ENCODE data around the gene KDR.

KDR gene

GRCh38 chr4:55078987-55079386 is 46.4 kb downstream of the KDR start:
- no peak overlapping the region for H2AFZ ChIP-seq (ENCODE audit: low read depth, low read length)
- no peak overlapping the region for H3K4me3 ChIP-seq (ENCODE audit: insufficient read depth in 1 of 2, low read depth in 1 of 2, low read length in 2 of 2)

GRCh38 chr4:55077577-55077976 is 47.8 kb downstream of the KDR start:
- no peak overlapping the region for H2BK120ac ChIP-seq (ENCODE audit: low read depth, low read length)
- H3K36me3 ChIP-seq (ENCODE audit: control insufficient read depth in 1 of 2, insufficient read depth in 2 of 2, low read depth in 1 of 2, low read length in 2 of 2) = no peaks in the 10 kb centered on the region
- no peak overlapping the region for H3K9ac ChIP-seq (ENCODE audit: low read length)
- H3K79me1 ChIP-seq (replicated peaks; ENCODE audit: low read length, poor library complexity, severe bottlenecking) = no peaks in the 10 kb centered on the region
- no peak overlapping the region for H3K14ac ChIP-seq (ENCODE audit: low read length in 2 of 2)
- 92% methylated on average over 2 of the region's 2 CpGs for WGBS
- H2AFZ ChIP-seq (ENCODE audit: low read depth, low read length) = no peak overlapping the region
- H4K8ac ChIP-seq (ENCODE audit: low read length) = no peak overlapping the region
- H3K18ac ChIP-seq (ENCODE audit: low read depth in 1 of 2, low read length in 2 of 2) = no peak overlapping the region
- H3K4me2 ChIP-seq (ENCODE audit: low read length, poor library complexity, severe bottlenecking) = no peak overlapping the region
- no peak overlapping the region for H2BK12ac ChIP-seq (ENCODE audit: low read length in 2 of 2)
- no peak overlapping the region for H2BK5ac ChIP-seq (ENCODE audit: low read depth, low read length, poor library complexity, severe bottlenecking)
- no peaks in the 10 kb centered on the region for H3K27me3 ChIP-seq (ENCODE audit: control insufficient read depth in 1 of 2, insufficient read depth in 1 of 2, low read length in 2 of 2)
- no peak overlapping the region for H4K91ac ChIP-seq (ENCODE audit: low read length)
- H3K4me3 ChIP-seq (ENCODE audit: insufficient read depth in 1 of 2, low read depth in 1 of 2, low read length in 2 of 2) = no peak overlapping the region
- H2AK5ac ChIP-seq (ENCODE audit: low read length, severe bottlenecking) = no peak overlapping the region
- no peaks in the 10 kb centered on the region for H3K9me3 ChIP-seq (ENCODE audit: control insufficient read depth, low read length)
- no peak overlapping the region for H3K23ac ChIP-seq (ENCODE audit: low read length in 2 of 2)
- H3K4me1 ChIP-seq (ENCODE audit: control insufficient read depth, insufficient read depth, low read depth, low read length) = peaks cover 4% of the 10 kb centered on the region
- DNase-seq = no peak
- H3K4ac ChIP-seq (ENCODE audit: low read depth in 1 of 2, low read length in 2 of 2) = no peak overlapping the region
- no peak overlapping the region for H3K27ac ChIP-seq (ENCODE audit: low read length, poor library complexity, severe bottlenecking)
- no peak overlapping the region for H2BK15ac ChIP-seq (ENCODE audit: low read depth, poor library complexity, severe bottlenecking)

More at GRCh38 chr4:55078987-55079386, 46.4 kb downstream of the KDR start:
- Histone ChIP-seq H3K27me3 (ENCODE audit: control insufficient read depth in 1 of 2, insufficient read depth in 1 of 2, low read length in 2 of 2) (peaks cover 0 to 5% of the 10 kb centered on the region in 2 experiments), H2AK5ac (ENCODE audit: low read length, severe bottlenecking) (no peak overlapping the region), H3K18ac (ENCODE audit: low read depth in 1 of 2, low read length in 2 of 2) (no peak overlapping the region), H3K9ac (ENCODE audit: low read length) (peak overlapping the region; percentile 36), H2BK5ac (ENCODE audit: low read depth, low read length, poor library complexity, severe bottlenecking) (no peak overlapping the region), H3K4ac (ENCODE audit: low read depth in 1 of 2, low read length in 2 of 2) (no peak overlapping the region), H3K36me3 (ENCODE audit: control insufficient read depth in 1 of 2, insufficient read depth in 2 of 2, low read depth in 1 of 2, low read length in 2 of 2) (no peaks in the 10 kb centered on the region), H3K79me1 (replicated peaks; ENCODE audit: low read length, poor library complexity, severe bottlenecking) (no peaks in the 10 kb centered on the region), H3K27ac (ENCODE audit: low read length, poor library complexity, severe bottlenecking) (no peak overlapping the region), H2BK12ac (ENCODE audit: low read length in 2 of 2) (no peak overlapping the region), H2BK15ac (ENCODE audit: low read depth, poor library complexity, severe bottlenecking) (no peak overlapping the region), H3K4me1 (ENCODE audit: control insufficient read depth, insufficient read depth, low read depth, low read length) (peaks cover 4% of the 10 kb centered on the region), H3K23ac (ENCODE audit: low read length in 2 of 2) (no peak overlapping the region), H3K14ac (ENCODE audit: low read length in 2 of 2) (no peak overlapping the region), H4K8ac (ENCODE audit: low read length) (no peak overlapping the region), H3K4me2 (ENCODE audit: low read length, poor library complexity, severe bottlenecking) (no peak overlapping the region), H3K9me3 (ENCODE audit: control insufficient read depth, low read length) (no peaks in the 10 kb centered on the region), H2BK120ac (ENCODE audit: low read depth, low read length) (no peak overlapping the region), H4K91ac (ENCODE audit: low read length) (no peak overlapping the region)
- DNase-seq = no peak
- 86% methylated on average over 8 of the region's 8 CpGs for WGBS

DNA sequence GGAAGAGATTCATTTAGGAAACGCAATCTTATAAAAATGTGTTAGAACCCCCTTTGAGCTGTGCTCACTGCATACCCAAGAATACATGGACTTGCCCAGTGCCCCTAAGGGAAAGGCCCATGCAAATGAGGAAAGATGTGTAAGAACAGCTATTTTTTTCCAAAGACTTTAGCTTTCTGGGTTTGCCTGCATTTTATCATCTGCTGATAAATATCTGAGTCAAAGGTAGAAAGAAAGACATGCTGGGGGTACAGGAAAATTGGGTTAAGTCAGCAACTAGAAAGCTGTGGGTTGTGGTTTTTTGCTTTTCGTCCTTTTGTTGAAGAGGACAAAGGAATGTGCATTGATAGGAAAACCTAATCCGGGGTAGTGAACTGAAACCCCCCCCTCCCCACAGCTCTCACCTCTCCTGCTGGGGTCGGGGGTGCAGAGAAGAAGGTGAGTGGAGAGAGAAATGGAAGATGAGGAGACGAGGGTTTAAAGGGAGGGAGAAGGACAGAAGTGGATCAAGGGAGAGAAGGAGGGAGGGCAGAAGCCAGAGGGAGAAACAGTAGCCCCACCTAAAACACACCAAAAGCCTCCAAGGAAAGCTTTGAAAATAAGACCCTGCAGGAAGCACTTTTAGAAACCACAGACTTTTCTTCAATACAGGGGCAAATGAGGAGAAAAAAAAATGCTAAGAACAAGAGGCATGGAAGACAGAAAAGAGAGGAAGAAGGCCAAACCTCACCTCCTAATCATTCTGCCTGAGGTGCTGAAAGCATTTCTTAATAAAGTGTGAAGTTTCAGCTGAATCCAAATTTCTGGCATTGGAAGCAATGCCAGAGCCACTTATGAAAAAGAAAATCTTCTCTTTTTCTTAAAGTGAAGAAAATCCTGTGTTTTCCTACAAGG is 49.3 kb downstream of the KDR start:
- H2AFZ ChIP-seq (ENCODE audit: low read depth, low read length) = no peak overlapping the region
- H3K27me3 ChIP-seq (ENCODE audit: control insufficient read depth in 1 of 2, insufficient read depth in 1 of 2, low read length in 2 of 2) = no peaks in the 10 kb centered on the region
- no peak overlapping the region for H3K18ac ChIP-seq (ENCODE audit: low read depth in 1 of 2, low read length in 2 of 2)
- no peak overlapping the region for H2BK15ac ChIP-seq (ENCODE audit: low read depth, poor library complexity, severe bottlenecking)
- H3K36me3 ChIP-seq (ENCODE audit: control insufficient read depth in 1 of 2, insufficient read depth in 2 of 2, low read depth in 1 of 2, low read length in 2 of 2) = no peaks in the 10 kb centered on the region
- H3K79me1 ChIP-seq (replicated peaks; ENCODE audit: low read length, poor library complexity, severe bottlenecking) = no peaks in the 10 kb centered on the region
- no peak overlapping the region for H2AK5ac ChIP-seq (ENCODE audit: low read length, severe bottlenecking)
- no peak overlapping the region for H3K27ac ChIP-seq (ENCODE audit: low read length, poor library complexity, severe bottlenecking)
- H3K14ac ChIP-seq (ENCODE audit: low read length in 2 of 2) = no peak overlapping the region
- DNase-seq = no peak
- no peak overlapping the region for H3K4me2 ChIP-seq (ENCODE audit: low read length, poor library complexity, severe bottlenecking)
- no peak overlapping the region for H3K9ac ChIP-seq (ENCODE audit: low read length)
- H3K9me3 ChIP-seq (ENCODE audit: control insufficient read depth, low read length) = no peaks in the 10 kb centered on the region
- no peak overlapping the region for H2BK5ac ChIP-seq (ENCODE audit: low read depth, low read length, poor library complexity, severe bottlenecking)
- no peak overlapping the region for H3K23ac ChIP-seq (ENCODE audit: low read length in 2 of 2)
- H3K4me3 ChIP-seq (ENCODE audit: insufficient read depth in 1 of 2, low read depth in 1 of 2, low read length in 2 of 2) = no peak overlapping the region
- 100% methylated on average over 1 of the region's 5 CpGs for WGBS
- H3K4me1 ChIP-seq (ENCODE audit: control insufficient read depth, insufficient read depth, low read depth, low read length) = peaks cover 4% of the 10 kb centered on the region
- no peak overlapping the region for H2BK120ac ChIP-seq (ENCODE audit: low read depth, low read length)
- H2BK12ac ChIP-seq (ENCODE audit: low read length in 2 of 2) = no peak overlapping the region
- no peak overlapping the region for H4K8ac ChIP-seq (ENCODE audit: low read length)
- no peak overlapping the region for H3K4ac ChIP-seq (ENCODE audit: low read depth in 1 of 2, low read length in 2 of 2)
- no peak overlapping the region for H4K91ac ChIP-seq (ENCODE audit: low read length)

- Histone ChIP-seq H4K91ac (ENCODE audit: low read length) (no peak overlapping the region), H3K27me3 (ENCODE audit: control insufficient read depth in 1 of 2, insufficient read depth in 1 of 2, low read length in 2 of 2) (no peaks in the 10 kb centered on the region), H2AK5ac (ENCODE audit: low read length, severe bottlenecking) (no peak overlapping the region), H3K14ac (ENCODE audit: low read length in 2 of 2) (no peak overlapping the region), H2BK15ac (ENCODE audit: low read depth, poor library complexity, severe bottlenecking) (no peak overlapping the region), H2BK120ac (ENCODE audit: low read depth, low read length) (no peak overlapping the region), H3K4me1 (ENCODE audit: control insufficient read depth, insufficient read depth, low read depth, low read length) (peaks cover 4% of the 10 kb centered on the region), H3K4me3 (ENCODE audit: insufficient read depth in 1 of 2, low read depth in 1 of 2, low read length in 2 of 2) (no peak overlapping the region), H3K36me3 (ENCODE audit: control insufficient read depth in 1 of 2, insufficient read depth in 2 of 2, low read depth in 1 of 2, low read length in 2 of 2) (no peaks in the 10 kb centered on the region), H3K23ac (ENCODE audit: low read length in 2 of 2) (no peak overlapping the region), H2AFZ (ENCODE audit: low read depth, low read length) (no peak overlapping the region), H3K4me2 (ENCODE audit: low read length, poor library complexity, severe bottlenecking) (no peak overlapping the region), H3K27ac (ENCODE audit: low read length, poor library complexity, severe bottlenecking) (no peak overlapping the region), H2BK5ac (ENCODE audit: low read depth, low read length, poor library complexity, severe bottlenecking) (no peak overlapping the region), H3K4ac (ENCODE audit: low read depth in 1 of 2, low read length in 2 of 2) (no peak overlapping the region), H3K18ac (ENCODE audit: low read depth in 1 of 2, low read length in 2 of 2) (no peak overlapping the region), H2BK12ac (ENCODE audit: low read length in 2 of 2) (no peak overlapping the region), H4K8ac (ENCODE audit: low read length) (no peak overlapping the region), H3K9ac (ENCODE audit: low read length) (no peak overlapping the region), H3K79me1 (replicated peaks; ENCODE audit: low read length, poor library complexity, severe bottlenecking) (no peaks in the 10 kb centered on the region), H3K9me3 (ENCODE audit: control insufficient read depth, low read length) (no peaks in the 10 kb centered on the region)
- WGBS = 60% methylated on average over 3 of the region's 3 CpGs
- no peak for DNase-seq
Measured at GRCh38 chr4:55075376-55075775, 50.0 kb downstream of the KDR start.
